ENCODE data around the gene PDE7B. TPM values are rescaled to one million over a fixed set of nuclear protein-coding genes. Genes with fewer than 3 reads are reported as not detected.
"Not testable (repeated sequence)": the region's sequence is repeated elsewhere in the genome, so short reads cannot be mapped to it uniquely, and the experiment has no call there.

PDE7B gene
- total and polyA plus RNA-seq, 4 experiments from 2014 or later: 0.06 to 0.94 (median 0.28) TPM

DNA sequence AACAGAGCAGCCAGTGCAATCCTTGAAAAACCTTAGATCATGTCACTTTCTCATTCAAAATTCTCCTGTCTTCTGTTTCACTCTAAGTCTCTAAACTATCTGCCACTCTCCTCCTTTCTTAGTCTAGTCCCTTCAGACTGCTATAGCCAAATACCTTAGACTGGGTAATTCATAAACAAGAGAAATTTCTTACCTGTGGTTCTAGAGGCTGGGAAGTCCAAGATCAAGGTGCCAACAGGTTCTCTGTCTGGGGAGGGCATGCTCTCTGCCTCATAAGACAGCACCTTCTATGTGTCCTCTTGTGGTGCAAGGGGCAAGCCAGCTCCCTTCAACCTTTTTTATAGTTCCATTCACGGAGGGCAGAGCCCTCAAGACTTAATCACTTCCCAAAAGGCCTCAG lies 242.3 kb downstream of the PDE7B start:
- Histone ChIP-seq H3K27ac (ENCODE audit: low read depth, low read length) (no peak overlapping the region), H3K9me3 (ENCODE audit: control insufficient read depth in 1 of 2, low read length in 2 of 2) (no peaks in the 10 kb centered on the region), H3K36me3 (ENCODE audit: insufficient read depth, low read length) (no peaks in the 10 kb centered on the region), H3K4me1 (ENCODE audit: insufficient read depth, low read length) (no peaks in the 10 kb centered on the region), H3K4me3 (ENCODE audit: low read length in 2 of 2) (no peak overlapping the region), H3K27me3 (ENCODE audit: insufficient read depth, low read length) (no peaks in the 10 kb centered on the region)
- no peak for DNase-seq
- Mint-ChIP-seq H3K4me1 (no peaks in the 10 kb centered on the region), H3K27ac (no peak overlapping the region), H3K36me3 (no peaks in the 10 kb centered on the region), H3K27me3 (peaks cover 0 to 1% of the 10 kb centered on the region in 2 donors), H3K4me3 (no peak overlapping the region), H3K9me3 (peaks cover 0 to 11% (median 5%) of the 10 kb centered on the region in 8 donors)
- ChIA-PET POLR2A (ENCODE audit: partially characterized antibody) (no interaction called here), CTCF (ENCODE audit: partially characterized antibody) (no interaction called here)
- intact Hi-C loops (cut with micrococcal nuclease): no loop called here

DNA sequence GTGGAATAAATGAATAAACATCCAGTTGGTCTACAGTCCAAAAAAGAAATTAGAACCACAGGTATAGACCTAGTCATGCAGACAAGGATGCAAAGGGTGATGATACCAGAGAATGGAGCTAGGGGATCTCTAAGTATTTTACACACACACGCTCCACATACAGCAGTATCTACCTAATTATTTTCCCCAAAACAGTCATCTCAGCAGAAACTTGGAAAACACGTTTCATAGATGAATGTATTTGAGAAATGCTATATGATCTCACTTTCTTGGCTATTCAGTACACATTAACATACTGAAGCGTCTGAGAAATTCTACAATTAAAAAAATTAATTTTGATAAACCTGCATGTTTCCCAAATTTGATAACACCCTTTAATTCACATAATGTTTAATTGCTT lies 243.3 kb downstream of the PDE7B start:
- Mint-ChIP-seq H3K27ac (no peak overlapping the region), H3K4me1 (no peaks in the 10 kb centered on the region), H3K36me3 (no peaks in the 10 kb centered on the region), H3K4me3 (no peak overlapping the region), H3K27me3 (peaks cover 0 to 1% of the 10 kb centered on the region in 2 donors), H3K9me3 (peaks cover 0 to 11% (median 5%) of the 10 kb centered on the region in 8 donors)
- ChIA-PET CTCF (ENCODE audit: partially characterized antibody) (no interaction called here), POLR2A (ENCODE audit: partially characterized antibody) (no interaction called here)
- no peaks in the 10 kb centered on the region for H3K27me3 ChIP-seq (ENCODE audit: insufficient read depth, low read length)
- no peaks in the 10 kb centered on the region for H3K4me1 ChIP-seq (ENCODE audit: insufficient read depth, low read length)
- DNase-seq: no peak
- no peak overlapping the region for H3K27ac ChIP-seq (ENCODE audit: low read depth, low read length)
- intact Hi-C loops (cut with micrococcal nuclease): no loop called here
- H3K4me3 ChIP-seq (ENCODE audit: low read length in 2 of 2): no peak overlapping the region
- no peaks in the 10 kb centered on the region for H3K36me3 ChIP-seq (ENCODE audit: insufficient read depth, low read length)
- H3K9me3 ChIP-seq (ENCODE audit: control insufficient read depth in 1 of 2, low read length in 2 of 2): no peaks in the 10 kb centered on the region

- intact Hi-C loops (cut with micrococcal nuclease): no loop called here
- no peak overlapping the region for H3K27ac Mint-ChIP-seq
- Histone ChIP-seq H3K9me3 (ENCODE audit: control insufficient read depth in 1 of 2, low read length in 2 of 2) (no peaks in the 10 kb centered on the region), H3K4me3 (ENCODE audit: low read length in 2 of 2) (no peak overlapping the region), H3K27me3 (ENCODE audit: insufficient read depth, low read length) (no peaks in the 10 kb centered on the region), H3K4me1 (ENCODE audit: insufficient read depth, low read length) (no peaks in the 10 kb centered on the region), H3K27ac (ENCODE audit: low read depth, low read length) (no peak overlapping the region), H3K36me3 (ENCODE audit: insufficient read depth, low read length) (no peaks in the 10 kb centered on the region)
- H3K36me3 Mint-ChIP-seq: no peaks in the 10 kb centered on the region
- H3K27me3 Mint-ChIP-seq: peaks cover 0 to 1% of the 10 kb centered on the region in 2 donors
- CTCF ChIA-PET (ENCODE audit: partially characterized antibody): no interaction called here
- POLR2A ChIA-PET (ENCODE audit: partially characterized antibody): no interaction called here
- no peaks in the 10 kb centered on the region for H3K4me1 Mint-ChIP-seq
- no peak overlapping the region for H3K4me3 Mint-ChIP-seq
- peaks cover 0 to 11% (median 6%) of the 10 kb centered on the region in 8 donors for H3K9me3 Mint-ChIP-seq
- no peak for DNase-seq
These were observed 244.5 kb downstream of the PDE7B start for GRCh38 chr6:136095986-136096385.

DNA sequence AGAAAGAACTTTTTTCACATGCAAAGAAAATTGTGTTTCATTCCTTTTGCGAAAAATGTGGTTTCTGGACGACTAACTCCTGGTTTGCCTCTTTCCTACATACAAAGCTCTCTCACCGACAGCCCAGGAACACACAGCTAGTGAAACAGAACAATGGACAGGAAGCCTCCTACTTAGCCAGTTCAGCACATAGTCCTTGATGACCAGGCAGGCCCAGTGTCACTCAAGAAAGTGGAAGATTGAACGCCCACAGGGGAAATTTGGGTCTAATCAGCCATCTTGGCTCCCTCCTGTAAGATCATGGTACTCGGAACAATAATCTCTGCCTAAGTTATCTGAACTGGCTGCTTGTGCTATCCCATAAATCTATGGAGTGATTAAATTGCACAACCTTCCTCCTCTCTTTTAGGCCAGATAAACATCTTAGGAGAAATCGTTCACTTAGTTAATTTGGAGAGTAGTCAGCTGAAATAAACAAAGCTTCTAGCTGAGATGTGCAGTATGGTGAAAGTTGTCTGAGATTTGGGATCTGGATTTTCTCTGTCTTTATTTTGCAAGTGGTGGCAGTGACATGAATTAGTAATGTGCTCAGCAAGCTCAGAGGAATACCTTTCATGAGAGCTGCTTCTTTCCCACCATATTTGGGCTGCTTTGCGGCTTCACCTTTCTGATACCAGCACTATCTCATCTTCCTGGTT lies 251.6 kb downstream of the PDE7B start:
- Histone ChIP-seq H3K27ac (ENCODE audit: low read depth, low read length) (no peak overlapping the region), H3K9me3 (ENCODE audit: control insufficient read depth in 1 of 2, low read length in 2 of 2) (no peaks in the 10 kb centered on the region), H3K4me3 (ENCODE audit: low read length in 2 of 2) (no peak overlapping the region), H3K27me3 (ENCODE audit: insufficient read depth, low read length) (no peaks in the 10 kb centered on the region), H3K36me3 (ENCODE audit: insufficient read depth, low read length) (no peaks in the 10 kb centered on the region), H3K4me1 (ENCODE audit: insufficient read depth, low read length) (no peaks in the 10 kb centered on the region)
- intact Hi-C loops (cut with micrococcal nuclease): no loop called here
- H3K27ac Mint-ChIP-seq: no peak overlapping the region
- no peak for DNase-seq
- H3K4me3 Mint-ChIP-seq: no peak overlapping the region
- no peaks in the 10 kb centered on the region for H3K36me3 Mint-ChIP-seq
- ChIA-PET POLR2A (ENCODE audit: partially characterized antibody) (no interaction called here), CTCF (ENCODE audit: partially characterized antibody) (no interaction called here)
- H3K9me3 Mint-ChIP-seq: peaks cover 0 to 2% (median 0%) of the 10 kb centered on the region in 8 donors
- H3K27me3 Mint-ChIP-seq: peaks cover 0 to 6% of the 10 kb centered on the region in 2 donors
- H3K4me1 Mint-ChIP-seq: no peaks in the 10 kb centered on the region

DNA sequence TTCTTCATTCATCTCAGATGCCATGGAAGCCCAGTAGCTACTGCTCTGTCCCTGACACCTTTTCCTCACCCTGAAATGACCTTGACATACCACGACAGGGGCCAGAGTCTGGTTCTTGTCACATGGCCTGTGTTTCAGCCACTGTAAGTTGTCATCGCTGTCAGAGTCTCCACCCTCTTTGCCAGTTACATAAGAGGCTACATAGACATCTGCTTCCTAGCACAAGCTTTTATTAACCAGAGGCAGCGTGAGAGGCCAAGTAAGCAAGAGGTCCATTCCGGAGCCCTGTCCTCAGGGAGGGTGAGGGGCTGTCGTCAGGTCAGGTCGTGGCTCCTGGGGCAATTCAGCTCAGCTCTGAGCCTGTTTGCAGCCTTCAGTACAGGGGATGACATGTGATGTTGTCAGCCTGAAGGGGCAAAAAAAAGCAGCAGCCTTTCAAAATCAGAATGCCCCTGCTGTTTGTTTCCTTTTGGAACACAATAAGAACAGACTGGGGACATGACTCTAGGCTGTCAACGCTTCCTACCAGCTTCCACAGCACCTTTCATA lies 252.3 kb downstream of the PDE7B start:
- no peak for DNase-seq
- intact Hi-C loops (cut with micrococcal nuclease): no loop called here
- peaks cover 0 to 2% (median 0%) of the 10 kb centered on the region in 8 donors for H3K9me3 Mint-ChIP-seq
- Histone ChIP-seq H3K9me3 (ENCODE audit: control insufficient read depth in 1 of 2, low read length in 2 of 2) (no peaks in the 10 kb centered on the region), H3K36me3 (ENCODE audit: insufficient read depth, low read length) (no peaks in the 10 kb centered on the region), H3K27ac (ENCODE audit: low read depth, low read length) (no peak overlapping the region), H3K27me3 (ENCODE audit: insufficient read depth, low read length) (no peaks in the 10 kb centered on the region), H3K4me3 (ENCODE audit: low read length in 2 of 2) (no peak overlapping the region), H3K4me1 (ENCODE audit: insufficient read depth, low read length) (no peaks in the 10 kb centered on the region)
- ChIA-PET POLR2A (ENCODE audit: partially characterized antibody) (no interaction called here), CTCF (ENCODE audit: partially characterized antibody) (no interaction called here)
- H3K4me1 Mint-ChIP-seq: no peaks in the 10 kb centered on the region
- H3K27me3 Mint-ChIP-seq: peaks cover 2 to 6% of the 10 kb centered on the region in 2 donors
- no peaks in the 10 kb centered on the region for H3K36me3 Mint-ChIP-seq
- no peak overlapping the region for H3K27ac Mint-ChIP-seq
- no peak overlapping the region for H3K4me3 Mint-ChIP-seq

GRCh38 chr6:136104556-136104955 lies 253.1 kb downstream of the PDE7B start:
- H3K36me3 Mint-ChIP-seq: no peaks in the 10 kb centered on the region

GRCh38 chr6:136105797-136106196 lies 254.3 kb downstream of the PDE7B start:
- POLR2A ChIA-PET (ENCODE audit: partially characterized antibody); H3K4me3 ChIP-seq (ENCODE audit: low read length in 2 of 2); H3K4me1 ChIP-seq (ENCODE audit: insufficient read depth, low read length); H3K27ac Mint-ChIP-seq; H3K4me1 Mint-ChIP-seq; H3K4me3 Mint-ChIP-seq; H3K27ac ChIP-seq (ENCODE audit: low read depth, low read length); H3K27me3 ChIP-seq (ENCODE audit: insufficient read depth, low read length); H3K36me3 Mint-ChIP-seq; H3K27me3 Mint-ChIP-seq; H3K9me3 Mint-ChIP-seq; H3K9me3 ChIP-seq (ENCODE audit: control insufficient read depth in 1 of 2, low read length in 2 of 2); CTCF ChIA-PET (ENCODE audit: partially characterized antibody); DNase-seq; H3K36me3 ChIP-seq (ENCODE audit: insufficient read depth, low read length); intact Hi-C loops (cut with micrococcal nuclease): not testable (repeated sequence)

More at GRCh38 chr6:136104556-136104955, 253.1 kb downstream of the PDE7B start:
- intact Hi-C loops (cut with micrococcal nuclease): no loop called here
- Mint-ChIP-seq H3K4me3 (no peak overlapping the region), H3K27me3 (peaks cover 3 to 6% of the 10 kb centered on the region in 2 donors), H3K4me1 (no peaks in the 10 kb centered on the region), H3K27ac (no peak overlapping the region), H3K9me3 (peaks cover 0 to 2% (median 0%) of the 10 kb centered on the region in 8 donors)
- Histone ChIP-seq H3K9me3 (ENCODE audit: control insufficient read depth in 1 of 2, low read length in 2 of 2) (no peaks in the 10 kb centered on the region), H3K4me1 (ENCODE audit: insufficient read depth, low read length) (no peaks in the 10 kb centered on the region), H3K27me3 (ENCODE audit: insufficient read depth, low read length) (no peaks in the 10 kb centered on the region), H3K36me3 (ENCODE audit: insufficient read depth, low read length) (no peaks in the 10 kb centered on the region), H3K4me3 (ENCODE audit: low read length in 2 of 2) (no peak overlapping the region), H3K27ac (ENCODE audit: low read depth, low read length) (no peak overlapping the region)
- CTCF ChIA-PET (ENCODE audit: partially characterized antibody): no interaction called here
- POLR2A ChIA-PET (ENCODE audit: partially characterized antibody): no interaction called here
- no peak for DNase-seq
